BE2C (cell line): ENCODE measurements around the gene MMP3.

Experiments used
- DNase-seq: peaks from one replicate; pipeline ENCODE4 v3.0.0-alpha.2; 2020
- H3K27me3 ChIP-seq: fragments of 250-450 bp; sonication (Bioruptor Pico); 2 replicates; pipeline ENCODE4 v1.5.1; 2020; ENCODE audit warnings: mild to moderate bottlenecking
- H3K36me3 ChIP-seq: fragments of 250-450 bp; sonication (Bioruptor Pico); 2 replicates; pipeline ENCODE4 v1.5.1; 2020; ENCODE audit warnings: mild to moderate bottlenecking
- H3K4me1 ChIP-seq: fragments of 250-450 bp; sonication (Bioruptor Pico); 2 replicates; pipeline ENCODE4 v1.5.1; 2020
- H3K4me3 ChIP-seq: 2 replicates; pipeline ENCODE4 v1.5.1; 2011; ENCODE audit warnings: low read depth, low read length
- H3K9me3 ChIP-seq: fragments of 250-450 bp; sonication (Bioruptor Pico); 2 replicates; pipeline ENCODE4 v1.5.1; 2020
- TF ChIP-seq, protein P1 (sequence below): IDR thresholded peaks from 2 replicates; pipeline ENCODE4 v1.5.1; 2012; ENCODE audit warnings: mild to moderate bottlenecking, low read depth, low read length

The MMP3 gene

DNA sequence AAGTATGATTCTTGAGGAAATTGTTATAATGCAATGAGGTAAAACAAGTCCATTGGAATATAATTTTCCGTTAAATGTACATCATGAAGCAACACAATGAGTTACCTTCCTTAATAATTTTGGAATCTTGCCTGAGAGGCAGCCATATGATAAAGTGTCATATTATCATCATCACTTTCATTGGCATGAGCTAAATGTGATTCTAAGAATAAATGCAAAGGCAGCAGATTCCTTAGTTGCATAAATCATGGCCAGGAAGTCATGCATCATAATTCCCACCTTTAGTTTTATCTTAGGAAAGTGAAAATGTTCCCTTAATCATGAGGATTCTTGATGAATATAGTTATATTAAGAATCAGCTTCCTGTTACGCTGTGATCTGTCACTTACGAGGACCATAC lies 31.2 kb downstream of the MMP3 start:
- Histone ChIP-seq H3K27me3 (no peaks in the 10 kb centered on the region; the same call in 1 of the 2 replicates), H3K4me3 (no peak overlapping the region), H3K4me1 (no peaks in the 10 kb centered on the region), H3K36me3 (no peaks in the 10 kb centered on the region), H3K9me3 (no peaks in the 10 kb centered on the region)
- DNase-seq = no peak
- TF ChIP-seq, protein P1, sequence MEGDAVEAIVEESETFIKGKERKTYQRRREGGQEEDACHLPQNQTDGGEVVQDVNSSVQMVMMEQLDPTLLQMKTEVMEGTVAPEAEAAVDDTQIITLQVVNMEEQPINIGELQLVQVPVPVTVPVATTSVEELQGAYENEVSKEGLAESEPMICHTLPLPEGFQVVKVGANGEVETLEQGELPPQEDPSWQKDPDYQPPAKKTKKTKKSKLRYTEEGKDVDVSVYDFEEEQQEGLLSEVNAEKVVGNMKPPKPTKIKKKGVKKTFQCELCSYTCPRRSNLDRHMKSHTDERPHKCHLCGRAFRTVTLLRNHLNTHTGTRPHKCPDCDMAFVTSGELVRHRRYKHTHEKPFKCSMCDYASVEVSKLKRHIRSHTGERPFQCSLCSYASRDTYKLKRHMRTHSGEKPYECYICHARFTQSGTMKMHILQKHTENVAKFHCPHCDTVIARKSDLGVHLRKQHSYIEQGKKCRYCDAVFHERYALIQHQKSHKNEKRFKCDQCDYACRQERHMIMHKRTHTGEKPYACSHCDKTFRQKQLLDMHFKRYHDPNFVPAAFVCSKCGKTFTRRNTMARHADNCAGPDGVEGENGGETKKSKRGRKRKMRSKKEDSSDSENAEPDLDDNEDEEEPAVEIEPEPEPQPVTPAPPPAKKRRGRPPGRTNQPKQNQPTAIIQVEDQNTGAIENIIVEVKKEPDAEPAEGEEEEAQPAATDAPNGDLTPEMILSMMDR = no peak

DNA sequence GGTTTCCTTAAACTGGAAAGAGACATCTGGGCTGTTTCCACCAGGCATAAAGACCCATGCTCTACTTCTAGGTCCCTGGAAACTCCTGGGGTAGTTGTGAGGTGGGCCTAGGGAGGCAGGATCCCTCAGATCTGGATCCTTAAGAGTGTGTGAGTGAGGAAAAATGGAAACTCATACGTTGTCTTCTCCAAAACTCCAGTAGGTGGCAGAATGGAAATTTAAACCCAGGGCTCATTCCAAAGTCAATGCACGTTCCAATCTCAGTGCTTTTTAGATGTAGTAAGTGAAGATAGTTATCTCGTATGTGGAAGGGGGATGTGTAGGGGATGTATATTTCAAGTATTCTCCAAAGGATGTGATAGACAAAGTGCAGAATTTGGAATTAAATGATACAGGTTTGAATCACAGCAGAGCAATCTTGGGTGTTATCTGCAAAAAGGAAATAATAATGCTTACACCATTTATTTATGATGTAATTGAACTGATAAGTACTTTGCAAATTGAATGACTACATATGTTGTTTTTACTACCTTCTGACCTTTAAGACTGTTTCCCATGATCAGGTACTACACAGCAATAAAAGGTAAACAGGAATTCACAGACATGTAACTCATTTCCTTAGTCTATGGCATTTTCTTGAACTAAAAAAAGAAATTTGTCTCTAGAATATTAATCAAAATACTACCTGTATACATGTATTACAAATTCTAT lies 32.3 kb downstream of the MMP3 start:
- DNase-seq = no peak
- H3K27me3 ChIP-seq = no peaks in the 10 kb centered on the region; the same call in 1 of the 2 replicates
- no peaks in the 10 kb centered on the region for H3K4me1 ChIP-seq
- H3K36me3 ChIP-seq = no peaks in the 10 kb centered on the region
- no peaks in the 10 kb centered on the region for H3K9me3 ChIP-seq
- TF ChIP-seq, protein P1 = peak; percentile 49
- H3K4me3 ChIP-seq = no peak overlapping the region

DNA sequence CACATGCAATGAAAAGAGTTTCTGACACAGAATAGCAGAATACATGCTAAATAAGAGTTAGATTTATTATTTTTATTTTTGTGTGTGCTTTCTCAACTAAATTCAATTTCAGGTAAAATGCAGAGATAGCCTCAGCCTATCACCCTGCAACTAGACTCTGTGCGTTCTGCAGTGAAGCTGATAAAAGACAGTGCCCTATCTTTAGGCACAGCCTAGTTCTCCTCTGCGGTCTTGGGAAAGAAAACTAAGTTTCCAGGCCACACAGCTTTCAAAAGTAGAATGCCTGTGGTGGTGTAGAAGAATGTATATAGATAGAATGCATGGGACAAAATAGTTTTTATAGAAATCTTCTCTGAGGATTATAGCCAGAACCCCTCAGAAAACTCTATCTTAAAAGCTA lies 33.4 kb downstream of the MMP3 start:
- TF ChIP-seq, protein P1 = no peak
- Histone ChIP-seq H3K36me3 (no peaks in the 10 kb centered on the region), H3K4me3 (no peak overlapping the region), H3K9me3 (no peaks in the 10 kb centered on the region), H3K4me1 (no peaks in the 10 kb centered on the region), H3K27me3 (no peaks in the 10 kb centered on the region; the same call in 1 of the 2 replicates)
- DNase-seq = no peak

DNA sequence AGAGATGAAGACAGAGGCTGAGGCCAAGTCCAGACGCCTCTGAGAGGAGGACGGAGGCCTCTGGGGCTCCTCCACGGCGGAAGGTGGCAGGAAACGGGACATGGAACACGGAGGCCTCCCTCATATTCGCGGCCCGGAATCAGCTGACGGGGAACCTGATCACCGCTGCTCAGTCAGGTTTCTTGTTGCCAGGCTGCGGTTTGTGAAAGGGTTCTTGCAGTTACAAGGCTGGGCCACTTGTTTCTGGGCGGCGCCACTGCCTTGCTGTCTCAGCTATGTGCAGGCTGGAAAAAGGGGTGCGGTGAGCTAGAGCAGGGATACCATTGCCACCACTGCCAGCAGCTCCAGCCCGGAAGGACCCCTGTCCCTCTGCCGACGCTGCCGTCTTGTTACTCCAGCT lies 35.5 kb downstream of the MMP3 start:
- Histone ChIP-seq H3K27me3 (no peaks in the 10 kb centered on the region; the same call in none of the 2 replicates), H3K9me3 (no peaks in the 10 kb centered on the region), H3K4me3 (no peak overlapping the region), H3K36me3 (no peaks in the 10 kb centered on the region), H3K4me1 (no peaks in the 10 kb centered on the region)
- TF ChIP-seq, protein P1 = peak; percentile 39; the same call in 1 of the 2 replicates
- DNase-seq = peak; percentile 39

DNA sequence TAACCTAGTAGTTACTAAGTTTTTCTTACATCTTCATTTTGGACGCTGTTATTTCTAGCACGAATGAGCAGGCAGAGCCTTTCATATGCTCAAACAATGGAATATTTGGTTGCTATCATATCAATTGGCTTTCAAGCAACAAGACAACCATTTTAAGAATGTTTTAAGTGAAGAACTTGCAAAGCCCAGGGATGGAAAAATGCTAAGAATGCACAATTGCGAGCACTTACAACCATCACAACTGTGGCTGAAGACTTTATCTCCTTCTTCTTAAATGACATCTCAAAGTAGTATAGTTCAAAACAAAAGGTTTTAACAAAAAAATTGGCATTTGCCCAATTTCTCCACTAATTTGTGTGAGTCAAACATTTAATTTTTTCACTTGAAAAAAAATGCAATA lies 37.1 kb downstream of the MMP3 start:
- no peak overlapping the region for H3K4me3 ChIP-seq
- no peaks in the 10 kb centered on the region for H3K4me1 ChIP-seq
- H3K9me3 ChIP-seq = no peaks in the 10 kb centered on the region
- no peaks in the 10 kb centered on the region; the same call in none of the 2 replicates for H3K27me3 ChIP-seq
- H3K36me3 ChIP-seq = no peaks in the 10 kb centered on the region
- TF ChIP-seq, protein P1 = no peak
- DNase-seq = no peak

DNA sequence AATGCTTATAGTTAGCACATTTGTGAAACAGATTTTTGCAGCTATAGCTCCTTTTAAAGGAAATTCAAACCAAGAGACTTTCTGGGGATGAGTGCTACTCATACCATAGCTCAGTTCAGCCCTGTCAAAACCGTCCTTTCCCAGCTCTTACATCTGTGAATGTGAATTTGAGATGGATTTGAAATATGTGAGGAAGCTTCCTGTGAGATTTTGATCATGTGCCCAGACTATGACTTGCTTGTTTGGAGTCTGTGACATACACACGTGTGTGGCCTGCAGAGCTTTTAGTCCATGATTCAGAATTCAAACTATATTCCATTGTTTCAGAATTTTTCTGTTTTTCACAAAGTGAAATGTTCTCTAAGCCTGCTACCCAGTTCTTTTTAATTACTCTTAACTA lies 41.1 kb downstream of the MMP3 start:
- TF ChIP-seq, protein P1 = no peak
- Histone ChIP-seq H3K36me3 (no peaks in the 10 kb centered on the region), H3K27me3 (peaks cover 5% of the 10 kb centered on the region; the same call in 1 of the 2 replicates), H3K4me3 (no peak overlapping the region), H3K9me3 (no peaks in the 10 kb centered on the region), H3K4me1 (no peaks in the 10 kb centered on the region)
- no peak for DNase-seq
